GM06990 (cell line): ENCODE data around the gene MAP3K20.
A peak's percentile ranks its signal among the peaks of the same experiment; 100 is the strongest.

Experiments used
- DNase-seq: peaks from one replicate; pipeline ENCODE4 v3.0.0-alpha.2; 2011; ENCODE audit not compliant: insufficient read length; ENCODE audit errors: extremely low read depth
- H3K27me3 ChIP-seq: replicated peaks from 2 replicates; pipeline ENCODE4 v1.6.0; 2011; ENCODE audit warnings: low read length; ENCODE audit not compliant: control insufficient read depth, insufficient read depth
- H3K36me3 ChIP-seq: 2 replicates; pipeline ENCODE4 v1.5.1; 2011; ENCODE audit warnings: low read length; ENCODE audit not compliant: control insufficient read depth, insufficient read depth
- H3K4me3 ChIP-seq: replicated peaks from 2 replicates; pipeline ENCODE4 v1.5.1; 2011; ENCODE audit warnings: low read depth, mild to moderate bottlenecking, control low read depth, low read length
- CTCF ChIP-seq: IDR thresholded peaks from 2 replicates; pipeline ENCODE4 v1.5.1; 2011; ENCODE audit warnings: low read length, control low read depth, mild to moderate bottlenecking, inconsistent platforms; ENCODE audit not compliant: insufficient read depth, poor library complexity, severe bottlenecking

Gene MAP3K20

GRCh38 chr2:173232956-173233744, 157.5 kb downstream of the MAP3K20 start:
- no peaks in the 10 kb centered on the region; the same call in 1 of the 2 replicates for H3K36me3 ChIP-seq
- DNase-seq, result no peak
- H3K4me3 ChIP-seq, result no peak overlapping the region
- no peaks in the 10 kb centered on the region for H3K27me3 ChIP-seq
- TF ChIP-seq CTCF, result no peak

GRCh38 chr2:173235947-173236803, 160.5 kb downstream of the MAP3K20 start:
- H3K36me3 ChIP-seq, result no peaks in the 10 kb centered on the region; the same call in 1 of the 2 replicates
- TF ChIP-seq CTCF, result no peak
- no peak for DNase-seq
- H3K27me3 ChIP-seq, result no peaks in the 10 kb centered on the region
- no peak overlapping the region for H3K4me3 ChIP-seq

- Histone ChIP-seq H3K27me3 (no peaks in the 10 kb centered on the region), H3K4me3 (no peak overlapping the region), H3K36me3 (peaks cover 2% of the 10 kb centered on the region; the same call in 1 of the 2 replicates)
- no peak for TF ChIP-seq CTCF
- DNase-seq, result no peak
These were observed 162.7 kb downstream of the MAP3K20 start for GRCh38 chr2:173238385-173238784.

GRCh38 chr2:173238831-173239230, 163.2 kb downstream of the MAP3K20 start:
- Histone ChIP-seq H3K27me3 (no peaks in the 10 kb centered on the region), H3K36me3 (peaks cover 2% of the 10 kb centered on the region; the same call in 1 of the 2 replicates), H3K4me3 (no peak overlapping the region)
- no peak for DNase-seq
- TF ChIP-seq CTCF, result no peak

- H3K4me3 ChIP-seq, result no peak overlapping the region
- H3K36me3 ChIP-seq, result peaks cover 2% of the 10 kb centered on the region; the same call in 1 of the 2 replicates
- DNase-seq, result peak; percentile 66
- no peaks in the 10 kb centered on the region for H3K27me3 ChIP-seq
- TF ChIP-seq CTCF, result no peak
These were observed 164.0 kb downstream of the MAP3K20 start for GRCh38 chr2:173239644-173240043.
